Urothelium cell line (cell line): ENCODE data around the gene MAN2A2.
"Not testable (repeated sequence)": the region's sequence is repeated elsewhere in the genome, so short reads cannot be mapped to it uniquely, and the experiment has no call there.

Experiments
- DNase-seq: peaks from one replicate; pipeline ENCODE4 v3.0.0; 2011; ENCODE audit warnings: low spot score, mixed read lengths
- FAIRE-seq: peaks from 2 replicates; lab custom pipeline; 2011; peaks lifted over from hg19 to GRCh38; lab: Jason Lieb, UNC

The MAN2A2 gene

DNA sequence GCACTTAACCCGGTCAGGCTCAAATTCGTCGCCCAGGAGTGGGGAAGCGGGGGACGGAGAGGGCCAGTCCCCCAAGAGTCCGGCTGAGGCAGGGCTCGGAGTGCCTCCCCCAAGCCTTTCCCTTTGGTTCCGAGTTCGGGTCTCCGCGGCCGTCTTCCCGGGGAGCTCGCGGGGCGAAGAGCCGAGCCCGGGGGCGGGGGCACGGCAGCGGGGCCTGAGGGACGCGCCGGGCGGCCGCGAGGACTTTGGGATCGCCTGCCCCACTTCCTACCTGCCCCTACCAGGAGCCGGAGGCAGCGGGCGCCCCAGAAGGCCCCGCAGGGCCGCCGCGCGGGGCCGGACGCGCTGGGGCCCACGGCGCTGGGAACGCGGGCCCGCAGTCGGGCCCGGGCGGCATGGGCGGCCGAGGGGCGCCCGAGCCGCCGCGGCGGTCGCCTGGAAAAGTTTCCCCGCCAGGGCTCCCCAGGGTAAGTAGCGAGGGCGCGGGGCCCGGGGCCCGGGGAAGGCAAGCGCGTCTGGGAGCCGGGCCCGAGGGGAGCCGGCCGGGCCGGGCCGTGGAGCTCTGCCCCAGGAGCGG, 31.9 kb upstream of the MAN2A2 start:
- FAIRE-seq (no peak), DNase-seq (peak; percentile 53)

DNA sequence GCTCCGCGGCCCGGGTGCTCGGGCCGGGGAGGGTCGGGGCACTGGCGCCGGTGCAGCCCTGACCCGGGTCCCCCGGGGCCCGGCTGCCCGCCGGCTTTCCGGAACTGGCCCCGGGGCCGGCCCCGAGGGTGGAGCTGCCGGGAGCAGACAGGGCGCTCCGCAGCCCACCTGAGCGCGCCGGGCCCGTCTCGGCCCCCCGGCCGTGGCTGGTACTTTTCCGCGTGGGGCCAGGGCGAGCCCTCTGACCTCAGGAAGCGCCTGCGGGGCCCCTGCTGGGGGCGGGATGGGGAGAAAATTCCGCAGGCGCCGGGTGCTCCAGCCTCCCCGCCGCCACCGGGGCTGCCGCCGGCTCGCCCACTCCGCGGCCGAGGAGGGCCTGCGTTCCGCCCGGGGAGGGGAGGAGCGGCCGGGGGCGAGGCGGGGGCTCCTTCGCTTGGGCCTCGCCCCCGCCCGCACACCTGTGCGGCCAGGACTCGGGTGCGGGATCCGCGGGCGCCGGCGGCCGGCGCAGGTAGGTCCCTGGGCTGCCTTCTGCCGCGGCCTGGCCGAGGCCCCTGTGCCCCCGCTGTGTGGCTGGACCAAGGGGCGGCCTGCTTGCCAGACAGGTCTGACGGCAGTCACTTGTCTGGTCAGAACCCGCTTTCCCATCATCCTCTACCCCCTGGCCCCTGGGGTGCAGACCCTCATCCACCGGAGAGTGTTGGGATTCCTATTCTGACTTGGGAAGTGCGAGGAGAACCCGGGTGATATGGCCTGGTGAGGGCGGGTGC, 31.2 kb upstream of the MAN2A2 start:
- DNase-seq (peak; percentile 30), FAIRE-seq (no peak)

DNA sequence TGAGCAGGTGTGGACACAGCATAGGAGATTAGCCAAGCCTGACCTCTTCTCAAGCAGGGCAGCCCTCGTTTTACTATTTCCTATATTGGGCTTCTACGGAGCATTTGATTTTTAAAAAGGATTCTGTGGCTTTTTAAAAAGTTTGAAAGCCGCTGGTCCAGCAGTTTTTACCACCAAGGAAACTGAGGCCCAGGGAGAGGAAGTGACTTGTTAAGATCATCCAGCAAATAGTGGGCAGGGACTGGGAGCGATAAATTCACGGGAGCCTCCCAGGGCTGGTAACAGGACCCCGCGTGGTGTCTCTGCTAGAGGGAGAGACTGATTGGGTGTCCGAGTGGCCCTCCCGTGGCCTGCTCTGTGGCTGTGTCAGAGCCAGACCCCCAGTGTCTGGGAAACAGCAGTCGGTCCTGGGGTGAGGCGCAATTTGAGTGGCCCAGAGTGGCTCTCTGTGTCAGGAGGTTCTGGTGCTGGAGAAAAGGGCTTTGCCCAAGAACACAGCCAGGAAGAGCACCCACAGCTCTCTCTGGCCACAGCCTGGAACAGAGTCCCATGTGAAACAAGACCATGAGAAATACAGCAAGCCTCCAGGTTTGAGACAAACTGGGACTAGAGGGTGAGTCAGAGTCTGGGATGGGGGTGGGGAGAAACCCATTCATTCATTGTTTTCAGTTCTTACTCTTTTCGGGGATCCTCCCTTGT, 30.5 kb upstream of the MAN2A2 start:
- DNase-seq = peak; percentile 62
- no peak for FAIRE-seq

DNA sequence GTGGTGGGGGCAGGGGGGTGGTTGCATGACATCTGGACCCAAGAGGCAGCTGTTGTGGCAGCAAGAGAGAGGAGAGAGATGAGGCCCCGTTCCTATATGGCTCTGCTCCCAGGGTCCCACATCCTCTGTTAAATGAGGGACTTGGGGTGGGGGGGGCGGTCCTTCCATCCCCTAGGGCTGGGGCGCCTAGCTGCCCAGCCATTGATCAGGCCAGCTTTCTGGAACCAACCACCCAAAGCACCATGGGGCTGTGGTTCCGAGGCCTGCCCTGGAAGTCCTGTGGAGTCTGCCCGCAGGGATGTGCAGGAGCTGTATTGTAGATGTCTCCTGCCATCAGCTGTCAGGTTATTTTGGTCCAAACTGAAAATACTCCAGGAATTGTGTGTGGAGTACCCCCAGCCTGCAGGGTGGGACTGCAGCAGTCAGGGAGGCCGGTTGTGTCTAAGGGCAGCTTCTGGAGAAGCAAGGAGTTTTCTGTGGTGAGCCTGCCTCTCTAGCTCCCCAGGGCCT, 29.6 kb upstream of the MAN2A2 start:
- FAIRE-seq (no peak), DNase-seq (no peak)

DNA sequence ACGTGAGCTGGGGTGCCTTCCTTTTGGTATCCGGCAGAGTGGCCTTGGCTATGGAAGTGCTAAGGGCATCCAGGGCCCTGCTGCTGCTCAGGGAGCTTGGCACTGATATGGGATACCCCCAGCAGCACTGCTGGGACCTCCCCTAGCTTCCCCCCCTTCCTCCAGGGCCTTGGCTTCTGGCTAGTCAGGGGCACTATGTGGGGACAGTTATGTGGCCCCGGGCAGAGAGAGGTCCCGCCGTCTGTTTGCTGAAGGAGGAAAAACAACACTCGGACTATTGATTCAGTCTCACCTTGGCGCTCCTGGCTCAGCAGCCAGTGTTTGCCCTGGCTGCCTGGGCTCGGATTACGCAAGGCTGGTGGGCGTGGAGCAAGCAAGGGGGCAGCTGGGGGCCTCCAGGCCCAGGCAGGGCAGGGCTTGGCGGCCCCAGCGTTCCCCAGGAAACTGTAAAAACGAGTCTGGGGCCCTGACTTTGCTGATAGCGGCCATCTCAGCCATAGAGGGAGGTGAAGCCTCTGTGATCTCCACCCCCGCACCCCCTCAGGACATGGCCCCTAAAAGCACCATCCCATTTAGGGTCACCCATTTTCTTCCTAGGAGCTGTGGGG, 29.0 kb upstream of the MAN2A2 start:
- DNase-seq (no peak), FAIRE-seq (no peak)

DNA sequence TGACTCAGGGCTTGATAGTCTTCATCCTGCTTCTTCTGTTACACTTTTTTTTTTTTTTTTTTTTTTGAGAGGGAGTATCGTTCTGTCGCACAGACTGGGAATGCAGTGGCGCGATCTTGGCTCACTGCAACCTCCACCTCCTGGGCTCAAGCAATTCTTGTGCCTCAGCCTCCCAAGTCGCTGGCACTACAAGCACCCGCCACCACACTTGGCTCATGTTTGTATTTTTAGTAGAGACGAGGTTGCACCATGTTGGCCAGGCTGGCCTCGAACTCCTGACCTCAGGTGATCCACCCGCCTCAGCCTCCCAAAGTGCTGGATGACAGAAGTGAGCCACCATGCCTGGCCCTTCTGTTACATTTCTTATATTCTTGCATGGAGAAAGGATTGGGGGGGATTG, 28.1 kb upstream of the MAN2A2 start:
- not testable (repeated sequence) for DNase-seq, FAIRE-seq

DNA sequence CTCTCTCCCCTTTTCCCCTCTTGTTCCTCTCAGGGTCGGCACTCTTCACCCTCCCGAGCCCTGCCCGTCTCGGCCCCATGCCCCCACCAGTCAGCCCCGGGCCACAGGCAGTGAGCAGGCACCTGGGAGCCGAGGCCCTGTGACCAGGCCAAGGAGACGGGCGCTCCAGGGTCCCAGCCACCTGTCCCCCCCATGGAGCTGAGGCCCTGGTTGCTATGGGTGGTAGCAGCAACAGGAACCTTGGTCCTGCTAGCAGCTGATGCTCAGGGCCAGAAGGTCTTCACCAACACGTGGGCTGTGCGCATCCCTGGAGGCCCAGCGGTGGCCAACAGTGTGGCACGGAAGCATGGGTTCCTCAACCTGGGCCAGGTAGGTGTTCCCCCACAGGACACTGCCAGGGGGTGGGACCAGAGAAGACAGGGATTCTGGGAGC, 27.5 kb upstream of the MAN2A2 start:
- no peak for FAIRE-seq
- DNase-seq = no peak

DNA sequence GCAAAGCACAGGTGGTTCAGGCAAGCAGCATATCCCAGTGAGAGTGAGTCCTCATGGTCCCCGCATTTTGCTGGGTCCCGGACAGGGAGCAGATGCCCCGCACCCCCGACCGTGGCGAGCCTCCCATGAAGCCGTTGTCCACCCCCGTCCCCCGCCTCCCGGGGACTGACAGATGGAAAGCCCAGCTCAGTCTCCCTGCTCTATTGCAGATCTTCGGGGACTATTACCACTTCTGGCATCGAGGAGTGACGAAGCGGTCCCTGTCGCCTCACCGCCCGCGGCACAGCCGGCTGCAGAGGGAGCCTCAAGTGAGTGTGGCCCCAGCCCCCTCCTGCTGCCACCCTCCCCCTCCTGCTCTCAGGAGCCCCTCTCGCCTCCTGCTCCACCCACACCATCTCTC, 27.1 kb upstream of the MAN2A2 start:
- DNase-seq (no peak), FAIRE-seq (no peak)

DNA sequence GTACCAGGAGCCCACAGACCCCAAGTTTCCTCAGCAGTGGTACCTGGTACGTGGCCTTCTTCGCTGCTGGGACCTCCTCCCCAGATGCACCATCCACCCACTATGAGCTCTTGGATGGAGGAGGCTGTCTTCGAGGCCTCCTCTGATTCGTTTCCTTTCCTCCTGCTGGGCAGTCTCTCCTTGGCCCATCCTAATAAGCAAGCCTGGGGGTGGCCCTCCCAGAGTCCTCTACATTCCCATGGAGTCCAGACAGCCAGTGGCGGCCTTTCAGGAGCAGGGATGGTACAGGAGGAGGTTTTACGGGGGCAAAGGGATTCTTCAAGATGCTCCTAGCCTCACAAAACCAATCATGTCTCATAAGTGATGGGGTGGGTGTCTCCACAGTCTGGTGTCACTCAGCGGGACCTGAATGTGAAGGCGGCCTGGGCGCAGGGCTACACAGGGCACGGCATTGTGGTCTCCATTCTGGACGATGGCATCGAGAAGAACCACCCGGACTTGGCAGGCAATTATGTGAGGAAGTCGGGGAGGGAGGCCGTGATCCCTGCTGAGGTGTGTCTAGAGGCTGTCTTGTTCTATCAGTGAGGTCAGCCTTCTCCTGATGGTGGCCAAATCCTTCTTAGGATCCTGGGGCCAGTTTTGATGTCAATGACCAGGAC, 26.5 kb upstream of the MAN2A2 start:
- DNase-seq (no peak), FAIRE-seq (no peak)

DNA sequence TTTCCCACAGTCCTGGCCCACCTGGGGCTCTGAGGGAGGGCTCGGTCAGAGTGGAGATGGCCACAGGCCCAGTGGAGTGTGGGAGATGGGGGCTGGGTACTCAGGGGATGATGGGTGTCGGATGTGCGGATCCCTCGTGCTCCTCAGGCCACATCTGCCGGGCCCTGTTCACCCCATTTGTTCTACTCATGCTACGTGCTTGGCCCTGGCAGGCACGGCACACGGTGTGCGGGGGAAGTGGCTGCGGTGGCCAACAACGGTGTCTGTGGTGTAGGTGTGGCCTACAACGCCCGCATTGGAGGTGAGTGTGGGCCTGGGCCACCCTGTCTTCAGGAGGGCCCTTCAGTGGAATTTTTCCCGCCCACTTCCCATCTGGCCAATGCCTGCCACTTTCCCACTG, 25.8 kb upstream of the MAN2A2 start:
- FAIRE-seq = no peak

DNA sequence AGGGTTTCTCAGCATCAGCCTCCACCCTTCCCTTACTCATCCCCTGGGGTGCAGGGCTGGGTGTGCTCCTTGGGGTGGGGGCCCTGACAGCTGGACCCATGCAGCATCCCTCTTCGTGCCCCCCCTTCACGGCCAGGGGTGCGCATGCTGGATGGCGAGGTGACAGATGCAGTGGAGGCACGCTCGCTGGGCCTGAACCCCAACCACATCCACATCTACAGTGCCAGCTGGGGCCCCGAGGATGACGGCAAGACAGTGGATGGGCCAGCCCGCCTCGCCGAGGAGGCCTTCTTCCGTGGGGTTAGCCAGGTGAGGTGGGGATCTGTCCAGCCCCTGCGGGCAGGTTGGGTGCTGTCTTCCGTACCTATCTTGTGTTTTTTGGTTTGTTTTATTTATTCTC, 25.1 kb upstream of the MAN2A2 start:
- FAIRE-seq (peak; percentile 80), DNase-seq (no peak)

More for the DNA sequence above, 25.8 kb upstream of the MAN2A2 start:
- no peak for DNase-seq

DNA sequence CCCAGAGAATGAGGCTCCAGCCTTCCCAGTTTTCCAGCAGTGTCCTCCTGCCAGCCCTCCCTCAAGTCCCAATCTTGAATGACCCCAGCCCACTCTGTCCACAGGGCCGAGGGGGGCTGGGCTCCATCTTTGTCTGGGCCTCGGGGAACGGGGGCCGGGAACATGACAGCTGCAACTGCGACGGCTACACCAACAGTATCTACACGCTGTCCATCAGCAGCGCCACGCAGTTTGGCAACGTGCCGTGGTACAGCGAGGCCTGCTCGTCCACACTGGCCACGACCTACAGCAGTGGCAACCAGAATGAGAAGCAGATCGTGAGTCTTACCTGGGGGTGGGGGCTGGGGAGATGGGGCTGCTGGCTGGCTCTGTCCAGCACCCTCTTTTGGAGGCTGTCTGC, 24.4 kb upstream of the MAN2A2 start:
- no peak for FAIRE-seq
- DNase-seq = no peak

DNA sequence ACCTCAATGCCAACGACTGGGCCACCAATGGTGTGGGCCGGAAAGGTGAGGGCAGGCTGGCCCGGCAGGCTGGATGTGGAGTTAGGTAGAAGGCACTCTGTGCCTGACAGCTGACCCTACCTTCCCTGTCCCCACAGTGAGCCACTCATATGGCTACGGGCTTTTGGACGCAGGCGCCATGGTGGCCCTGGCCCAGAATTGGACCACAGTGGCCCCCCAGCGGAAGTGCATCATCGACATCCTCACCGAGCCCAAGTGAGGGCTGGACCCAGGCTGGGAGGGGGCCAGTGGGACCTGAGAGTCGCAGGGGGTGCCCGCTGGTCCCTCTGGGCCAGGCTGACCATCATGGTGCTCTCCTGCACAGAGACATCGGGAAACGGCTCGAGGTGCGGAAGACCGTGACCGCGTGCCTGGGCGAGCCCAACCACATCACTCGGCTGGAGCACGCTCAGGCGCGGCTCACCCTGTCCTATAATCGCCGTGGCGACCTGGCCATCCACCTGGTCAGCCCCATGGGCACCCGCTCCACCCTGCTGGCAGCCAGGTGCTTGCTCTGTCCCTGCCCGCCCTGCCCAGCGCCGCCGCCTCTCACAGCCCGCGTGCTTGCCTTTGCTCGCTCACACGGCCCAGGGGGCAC, 23.3 kb upstream of the MAN2A2 start:
- DNase-seq (no peak), FAIRE-seq (no peak)

DNA sequence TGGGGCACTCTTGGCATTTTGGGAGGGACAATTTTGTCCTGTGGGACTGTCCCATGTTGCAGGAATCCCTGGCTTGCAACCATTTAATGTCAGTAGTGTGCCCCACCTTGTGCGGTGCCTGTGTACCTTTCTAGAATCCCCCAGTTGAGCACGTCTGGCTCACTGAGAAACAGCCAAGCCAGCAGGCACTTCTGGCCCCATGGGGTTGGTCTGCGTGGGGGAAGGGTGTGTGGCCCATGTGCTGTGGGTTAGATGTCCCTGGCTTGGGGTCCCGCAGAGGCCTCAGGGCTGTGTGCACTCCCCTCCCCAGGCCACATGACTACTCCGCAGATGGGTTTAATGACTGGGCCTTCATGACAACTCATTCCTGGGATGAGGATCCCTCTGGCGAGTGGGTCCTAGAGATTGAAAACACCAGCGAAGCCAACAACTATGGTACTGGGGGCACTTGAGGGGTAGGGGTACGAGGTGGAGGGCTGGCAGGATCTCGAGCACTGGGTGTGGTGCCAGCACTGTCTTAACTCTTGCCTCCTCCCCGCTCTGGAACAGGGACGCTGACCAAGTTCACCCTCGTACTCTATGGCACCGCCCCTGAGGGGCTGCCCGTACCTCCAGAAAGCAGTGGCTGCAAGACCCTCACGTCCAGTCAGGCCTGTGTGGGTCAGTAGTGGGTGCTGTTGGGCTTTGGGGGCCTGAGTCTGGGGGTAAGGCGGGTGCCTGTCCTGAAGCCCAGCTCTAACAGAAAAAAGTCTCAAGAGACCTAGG, 22.5 kb upstream of the MAN2A2 start:
- no peak for FAIRE-seq
- DNase-seq = no peak

DNA sequence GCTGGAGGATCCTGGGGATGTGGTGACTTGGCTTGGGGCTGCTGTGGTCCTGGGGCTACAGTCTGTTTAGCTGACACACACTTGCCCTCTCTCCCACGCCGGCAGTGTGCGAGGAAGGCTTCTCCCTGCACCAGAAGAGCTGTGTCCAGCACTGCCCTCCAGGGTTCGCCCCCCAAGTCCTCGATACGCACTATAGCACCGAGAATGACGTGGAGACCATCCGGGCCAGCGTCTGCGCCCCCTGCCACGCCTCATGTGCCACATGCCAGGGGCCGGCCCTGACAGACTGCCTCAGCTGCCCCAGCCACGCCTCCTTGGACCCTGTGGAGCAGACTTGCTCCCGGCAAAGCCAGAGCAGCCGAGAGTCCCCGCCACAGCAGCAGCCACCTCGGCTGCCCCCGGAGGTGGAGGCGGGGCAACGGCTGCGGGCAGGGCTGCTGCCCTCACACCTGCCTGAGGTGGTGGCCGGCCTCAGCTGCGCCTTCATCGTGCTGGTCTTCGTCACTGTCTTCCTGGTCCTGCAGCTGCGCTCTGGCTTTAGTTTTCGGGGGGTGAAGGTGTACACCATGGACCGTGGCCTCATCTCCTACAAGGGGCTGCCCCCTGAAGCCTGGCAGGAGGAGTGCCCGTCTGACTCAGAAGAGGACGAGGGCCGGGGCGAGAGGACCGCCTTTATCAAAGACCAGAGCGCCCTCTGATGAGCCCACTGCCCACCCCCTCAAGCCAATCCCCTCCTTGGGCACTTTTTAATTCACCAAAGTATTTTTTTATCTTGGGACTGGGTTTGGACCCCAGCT, 21.7 kb upstream of the MAN2A2 start:
- FAIRE-seq (no peak), DNase-seq (no peak)

DNA sequence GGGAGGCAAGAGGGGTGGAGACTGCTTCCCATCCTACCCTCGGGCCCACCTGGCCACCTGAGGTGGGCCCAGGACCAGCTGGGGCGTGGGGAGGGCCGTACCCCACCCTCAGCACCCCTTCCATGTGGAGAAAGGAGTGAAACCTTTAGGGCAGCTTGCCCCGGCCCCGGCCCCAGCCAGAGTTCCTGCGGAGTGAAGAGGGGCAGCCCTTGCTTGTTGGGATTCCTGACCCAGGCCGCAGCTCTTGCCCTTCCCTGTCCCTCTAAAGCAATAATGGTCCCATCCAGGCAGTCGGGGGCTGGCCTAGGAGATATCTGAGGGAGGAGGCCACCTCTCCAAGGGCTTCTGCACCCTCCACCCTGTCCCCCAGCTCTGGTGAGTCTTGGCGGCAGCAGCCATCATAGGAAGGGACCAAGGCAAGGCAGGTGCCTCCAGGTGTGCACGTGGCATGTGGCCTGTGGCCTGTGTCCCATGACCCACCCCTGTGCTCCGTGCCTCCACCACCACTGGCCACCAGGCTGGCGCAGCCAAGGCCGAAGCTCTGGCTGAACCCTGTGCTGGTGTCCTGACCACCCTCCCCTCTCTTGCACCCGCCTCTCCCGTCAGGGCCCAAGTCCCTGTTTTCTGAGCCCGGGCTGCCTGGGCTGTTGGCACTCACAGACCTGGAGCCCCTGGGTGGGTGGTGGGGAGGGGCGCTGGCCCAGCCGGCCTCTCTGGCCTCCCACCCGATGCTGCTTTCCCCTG, 21.0 kb upstream of the MAN2A2 start:
- DNase-seq = no peak
- FAIRE-seq = no peak

DNA sequence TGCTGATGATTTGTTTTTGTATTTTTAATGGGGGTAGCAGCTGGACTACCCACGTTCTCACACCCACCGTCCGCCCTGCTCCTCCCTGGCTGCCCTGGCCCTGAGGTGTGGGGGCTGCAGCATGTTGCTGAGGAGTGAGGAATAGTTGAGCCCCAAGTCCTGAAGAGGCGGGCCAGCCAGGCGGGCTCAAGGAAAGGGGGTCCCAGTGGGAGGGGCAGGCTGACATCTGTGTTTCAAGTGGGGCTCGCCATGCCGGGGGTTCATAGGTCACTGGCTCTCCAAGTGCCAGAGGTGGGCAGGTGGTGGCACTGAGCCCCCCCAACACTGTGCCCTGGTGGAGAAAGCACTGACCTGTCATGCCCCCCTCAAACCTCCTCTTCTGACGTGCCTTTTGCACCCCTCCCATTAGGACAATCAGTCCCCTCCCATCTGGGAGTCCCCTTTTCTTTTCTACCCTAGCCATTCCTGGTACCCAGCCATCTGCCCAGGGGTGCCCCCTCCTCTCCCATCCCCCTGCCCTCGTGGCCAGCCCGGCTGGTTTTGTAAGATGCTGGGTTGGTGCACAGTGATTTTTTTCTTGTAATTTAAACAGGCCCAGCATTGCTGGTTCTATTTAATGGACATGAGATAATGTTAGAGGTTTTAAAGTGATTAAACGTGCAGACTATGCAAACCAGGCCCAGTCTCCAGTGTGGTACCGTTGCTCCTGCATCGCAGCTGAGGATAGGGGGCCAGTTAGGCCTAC, 20.1 kb upstream of the MAN2A2 start:
- DNase-seq = no peak
- FAIRE-seq = no peak
